ENCODE measurements around the gene PLXNA4.

- TF ChIP-seq ARNT (IDR thresholded peaks at IDR 0.05): no peak
- TF ChIP-seq PKNOX1 (IDR thresholded peaks at IDR 0.05): no peak
- TF ChIP-seq BHLHE40 (IDR thresholded peaks at IDR 0.05; ENCODE audit: borderline replicate concordance): no peak
- TF ChIP-seq NFRKB (IDR thresholded peaks at IDR 0.05): no peak
Measured at GRCh38 chr7:132565885-132566284, 10.4 kb downstream of the PLXNA4 start.
